Stimulated activated CD8-positive, alpha-beta memory T cell treated with anti-CD3 and anti-CD28 coated beads, Interleukin-15, amount 100 ng/mL, for 4 hours (primary cell): ENCODE data around the gene MMS22L.

ENCODE experiments used
- DNase-seq, 2 donors: peaks; one replicate each; pipeline ENCODE4 v3.0.0-alpha.2; 2020; ENCODE audit warnings: low read depth in 2 of 2

MMS22L gene, protein sequence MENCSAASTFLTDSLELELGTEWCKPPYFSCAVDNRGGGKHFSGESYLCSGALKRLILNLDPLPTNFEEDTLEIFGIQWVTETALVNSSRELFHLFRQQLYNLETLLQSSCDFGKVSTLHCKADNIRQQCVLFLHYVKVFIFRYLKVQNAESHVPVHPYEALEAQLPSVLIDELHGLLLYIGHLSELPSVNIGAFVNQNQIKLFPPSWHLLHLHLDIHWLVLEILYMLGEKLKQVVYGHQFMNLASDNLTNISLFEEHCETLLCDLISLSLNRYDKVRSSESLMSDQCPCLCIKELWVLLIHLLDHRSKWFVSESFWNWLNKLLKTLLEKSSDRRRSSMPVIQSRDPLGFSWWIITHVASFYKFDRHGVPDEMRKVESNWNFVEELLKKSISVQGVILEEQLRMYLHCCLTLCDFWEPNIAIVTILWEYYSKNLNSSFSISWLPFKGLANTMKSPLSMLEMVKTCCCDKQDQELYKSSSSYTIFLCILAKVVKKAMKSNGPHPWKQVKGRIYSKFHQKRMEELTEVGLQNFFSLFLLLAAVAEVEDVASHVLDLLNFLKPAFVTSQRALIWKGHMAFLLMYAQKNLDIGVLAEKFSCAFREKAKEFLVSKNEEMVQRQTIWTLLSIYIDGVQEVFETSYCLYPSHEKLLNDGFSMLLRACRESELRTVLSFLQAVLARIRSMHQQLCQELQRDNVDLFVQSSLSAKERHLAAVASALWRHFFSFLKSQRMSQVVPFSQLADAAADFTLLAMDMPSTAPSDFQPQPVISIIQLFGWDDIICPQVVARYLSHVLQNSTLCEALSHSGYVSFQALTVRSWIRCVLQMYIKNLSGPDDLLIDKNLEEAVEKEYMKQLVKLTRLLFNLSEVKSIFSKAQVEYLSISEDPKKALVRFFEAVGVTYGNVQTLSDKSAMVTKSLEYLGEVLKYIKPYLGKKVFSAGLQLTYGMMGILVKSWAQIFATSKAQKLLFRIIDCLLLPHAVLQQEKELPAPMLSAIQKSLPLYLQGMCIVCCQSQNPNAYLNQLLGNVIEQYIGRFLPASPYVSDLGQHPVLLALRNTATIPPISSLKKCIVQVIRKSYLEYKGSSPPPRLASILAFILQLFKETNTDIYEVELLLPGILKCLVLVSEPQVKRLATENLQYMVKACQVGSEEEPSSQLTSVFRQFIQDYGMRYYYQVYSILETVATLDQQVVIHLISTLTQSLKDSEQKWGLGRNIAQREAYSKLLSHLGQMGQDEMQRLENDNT

DNA sequence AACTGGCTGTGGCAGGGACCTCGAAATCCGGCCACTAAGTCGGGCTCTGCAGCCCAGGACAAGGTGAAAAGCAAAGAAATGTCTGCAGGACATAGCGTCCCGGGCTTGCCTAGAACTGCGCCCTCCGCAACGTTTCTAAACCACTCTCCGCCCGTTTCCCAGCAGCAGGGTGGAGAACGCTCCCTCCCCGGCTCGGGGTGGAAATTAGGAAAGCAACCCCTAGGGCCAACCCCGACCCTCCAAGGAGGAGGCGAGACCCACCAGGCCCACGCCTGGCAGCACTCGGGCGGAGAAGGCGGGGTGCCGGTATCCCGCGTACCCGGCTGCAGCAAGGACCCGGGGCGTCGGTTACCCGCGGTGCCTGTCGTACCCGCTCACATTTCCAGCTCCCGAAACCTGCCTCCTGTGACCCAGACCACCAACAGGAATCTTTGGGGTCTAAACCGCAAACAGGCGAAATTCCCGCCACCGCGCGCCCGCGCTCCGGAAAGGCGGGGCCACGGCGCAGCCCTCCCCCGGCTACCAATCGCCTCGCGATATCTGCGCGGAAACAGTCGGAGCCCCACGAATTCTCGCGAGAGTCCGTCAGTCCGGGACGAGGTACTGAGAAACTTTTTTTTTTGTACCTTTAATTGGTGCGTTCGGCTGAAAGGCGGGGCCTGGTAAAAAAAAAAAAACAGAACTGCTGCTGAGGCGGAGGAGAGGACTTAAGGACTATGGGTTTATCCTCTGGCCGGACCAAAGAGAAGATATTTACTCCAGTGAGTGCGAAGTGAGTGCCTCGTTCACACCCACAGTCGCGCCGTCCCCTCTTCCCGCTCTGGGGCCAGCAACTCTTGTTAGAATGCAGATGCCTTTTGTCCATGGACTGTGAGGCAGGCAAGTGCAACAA lies at the start of gene MMS22L:
MMS22L (minus strand) TSS at position 491 of the 892 bp plus-strand sequence. CDS start 739 bp downstream, outside the sequence.
- DNase-seq, result peak; percentile 77 to 87

DNA sequence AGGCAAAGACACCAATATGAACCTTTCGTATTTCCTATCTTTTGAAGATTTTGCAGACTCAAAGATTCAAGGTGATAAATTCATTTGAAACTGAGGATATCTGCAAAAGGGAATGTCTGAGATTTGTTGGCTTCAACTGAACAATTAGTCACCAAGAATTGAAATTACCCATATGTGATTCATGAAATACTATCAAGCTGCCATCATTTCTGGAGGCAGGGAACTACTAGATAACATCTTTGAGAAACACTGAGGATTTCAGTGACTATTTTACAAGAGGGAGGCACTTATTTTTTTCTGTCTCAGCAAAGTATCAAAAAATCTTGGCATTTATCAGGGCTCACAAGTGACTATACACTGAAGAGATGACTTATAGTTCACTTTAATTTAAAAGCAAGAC lies 39.8 kb upstream of the MMS22L start:
- no peak for DNase-seq

DNA sequence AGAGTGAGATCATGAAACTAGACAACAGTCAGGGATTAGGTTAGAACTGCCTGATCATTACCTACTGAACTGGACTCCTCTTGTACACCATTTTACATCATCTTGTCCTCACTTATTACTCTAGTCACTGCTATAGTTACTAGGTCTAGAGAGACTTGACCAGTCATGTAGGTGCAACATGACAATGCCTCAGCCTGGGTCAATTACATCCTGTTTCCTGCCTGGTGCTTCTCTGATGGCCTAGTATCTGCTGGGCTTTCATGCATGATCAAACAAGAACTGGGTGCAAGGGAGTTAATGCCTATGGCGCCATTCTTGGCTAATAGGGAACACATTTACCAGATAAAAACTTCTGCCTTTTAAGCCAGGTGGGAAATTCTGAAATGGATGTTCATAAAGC lies 39.2 kb upstream of the MMS22L start:
- DNase-seq, result no peak

DNA sequence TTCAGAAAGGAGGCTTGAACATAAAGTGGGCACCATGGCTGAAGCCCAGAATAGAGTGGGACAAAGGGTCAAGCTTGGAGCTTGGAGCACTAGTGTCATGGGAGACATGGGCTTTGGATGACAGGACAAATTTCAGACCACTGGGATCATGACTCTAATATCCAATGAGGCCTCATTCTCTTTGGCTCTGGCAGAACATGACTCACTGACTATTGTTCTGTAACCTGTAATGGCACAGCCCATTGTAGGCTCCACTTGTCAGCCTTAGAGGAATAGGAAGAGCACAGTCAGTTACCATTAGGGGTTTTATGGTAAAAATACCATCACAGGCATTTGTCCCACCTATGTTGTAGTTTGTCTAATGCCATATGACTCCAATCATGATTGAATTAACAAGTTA lies 34.0 kb upstream of the MMS22L start:
- no peak for DNase-seq

DNA sequence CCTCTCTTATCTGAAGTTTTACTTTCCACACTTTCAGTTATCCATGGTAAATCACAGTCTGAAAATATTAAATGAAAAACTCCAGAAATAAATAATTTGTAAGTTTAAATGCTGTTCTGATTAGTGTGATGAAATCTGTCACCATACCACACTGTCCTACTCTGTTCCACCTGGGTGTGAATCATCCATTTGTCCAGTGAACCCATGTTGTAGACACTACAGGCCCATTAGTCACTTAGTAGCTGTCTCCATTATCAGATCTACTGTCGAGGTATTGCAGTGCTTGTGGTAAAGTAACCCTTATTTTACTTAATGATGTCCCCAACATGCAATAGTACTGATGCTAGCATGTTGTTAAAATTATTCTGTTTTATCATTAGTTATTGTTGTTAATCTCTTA lies 29.2 kb upstream of the MMS22L start:
- no peak for DNase-seq

DNA sequence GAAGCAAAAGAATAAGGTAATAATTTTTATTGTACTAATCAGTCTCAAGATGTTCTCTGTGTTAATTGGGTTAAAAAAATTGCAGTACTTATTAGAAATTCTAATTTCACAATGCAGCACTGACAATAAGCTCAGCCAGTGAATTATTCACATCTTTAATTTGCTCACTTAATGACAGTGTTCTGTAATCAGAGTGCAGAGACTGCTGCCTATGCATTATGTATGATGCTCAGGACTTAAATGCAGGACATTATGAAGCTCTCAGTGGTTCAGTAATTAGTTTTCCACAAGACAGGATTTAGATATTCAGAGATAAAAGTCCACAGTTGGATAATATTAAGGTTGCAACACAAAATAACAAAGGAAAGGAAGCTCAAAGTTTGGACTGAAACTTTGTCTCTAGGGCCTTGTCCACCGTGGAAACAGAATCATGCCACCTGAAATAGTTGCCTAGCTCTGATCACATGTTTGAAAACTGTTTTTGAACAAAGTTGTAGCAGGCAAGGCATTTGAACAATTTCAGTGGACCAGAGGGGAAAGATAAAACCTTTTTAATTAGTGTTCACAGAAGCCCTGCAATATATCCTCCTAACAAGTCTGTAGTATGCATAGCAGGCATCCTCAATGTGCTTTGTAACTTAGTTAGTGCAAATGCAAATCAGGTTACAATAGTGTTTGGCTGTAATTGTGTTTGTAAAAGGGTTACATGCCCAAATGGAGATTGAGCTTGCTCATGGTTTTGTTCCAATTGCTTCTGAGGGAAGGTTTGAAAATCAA lies 23.7 kb upstream of the MMS22L start:
- DNase-seq, result no peak

DNA sequence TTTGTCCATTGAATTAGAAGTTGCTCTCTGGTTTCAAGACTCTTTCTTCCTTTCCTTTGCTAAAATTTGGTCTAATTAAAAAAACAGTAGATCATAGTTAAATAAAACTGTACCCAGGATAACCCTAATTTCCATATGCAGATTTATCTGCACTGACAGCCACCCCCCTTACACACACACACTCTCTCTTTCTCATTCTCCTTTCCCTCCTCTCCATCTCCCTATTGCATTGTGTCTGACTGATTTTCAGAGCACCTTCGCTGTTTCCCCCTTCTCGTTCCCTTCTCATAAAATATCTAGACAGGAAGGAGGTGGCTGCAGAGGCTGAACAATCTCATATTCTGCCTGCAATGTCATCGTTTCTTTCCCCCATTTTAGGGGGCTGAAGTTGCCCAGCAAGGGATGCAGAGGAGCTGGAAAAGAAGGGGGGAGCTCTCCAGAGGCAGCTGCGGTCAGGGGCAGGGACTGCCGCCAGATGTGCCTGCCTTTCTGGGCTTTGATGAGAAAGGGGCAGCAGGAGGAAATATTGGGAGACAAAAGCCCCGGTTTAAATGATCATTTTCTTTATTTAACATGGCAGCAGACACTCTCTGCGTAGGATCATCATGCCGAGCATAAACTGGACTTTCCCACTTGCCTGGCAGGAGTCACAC lies 22.5 kb upstream of the MMS22L start:
- DNase-seq, result no peak

DNA sequence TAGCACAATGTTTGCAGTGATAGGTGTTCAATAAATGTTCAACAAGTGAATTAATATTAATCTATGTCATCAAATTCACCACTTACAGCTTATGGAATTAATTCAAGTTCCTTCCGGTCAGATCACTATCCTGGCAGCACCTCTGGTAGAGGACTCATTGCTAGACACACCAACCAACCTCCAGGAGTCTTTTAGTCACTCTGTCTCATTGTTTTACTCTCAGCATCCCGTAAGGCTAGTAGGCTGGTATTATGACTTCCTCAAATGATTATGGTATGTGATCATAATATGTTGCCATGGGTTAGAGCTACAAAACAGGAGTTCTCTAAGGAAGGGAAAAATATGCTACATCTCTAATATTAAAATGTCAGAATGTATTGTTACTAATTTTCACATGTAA lies 21.7 kb upstream of the MMS22L start:
- no peak for DNase-seq

DNA sequence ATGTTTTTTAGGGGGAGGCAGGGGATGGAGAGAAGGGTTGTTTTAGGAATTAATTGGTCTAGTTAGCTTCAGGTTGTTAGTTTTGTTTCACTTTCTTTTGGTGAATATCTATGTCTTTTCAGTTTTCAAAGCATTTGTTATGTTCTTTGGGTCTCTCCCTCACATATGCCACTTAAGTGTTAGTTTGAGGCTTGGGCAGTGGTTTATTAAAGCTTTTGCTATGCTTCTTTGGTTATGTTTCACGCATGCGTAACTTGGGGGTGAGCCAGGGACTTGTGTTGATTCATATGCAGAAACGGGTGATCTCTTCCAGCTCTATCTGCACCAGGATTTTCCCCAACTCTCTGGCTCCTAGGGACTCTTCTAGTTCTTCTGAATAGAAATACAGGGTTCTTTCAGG lies 11.4 kb upstream of the MMS22L start:
- DNase-seq, result no peak

DNA sequence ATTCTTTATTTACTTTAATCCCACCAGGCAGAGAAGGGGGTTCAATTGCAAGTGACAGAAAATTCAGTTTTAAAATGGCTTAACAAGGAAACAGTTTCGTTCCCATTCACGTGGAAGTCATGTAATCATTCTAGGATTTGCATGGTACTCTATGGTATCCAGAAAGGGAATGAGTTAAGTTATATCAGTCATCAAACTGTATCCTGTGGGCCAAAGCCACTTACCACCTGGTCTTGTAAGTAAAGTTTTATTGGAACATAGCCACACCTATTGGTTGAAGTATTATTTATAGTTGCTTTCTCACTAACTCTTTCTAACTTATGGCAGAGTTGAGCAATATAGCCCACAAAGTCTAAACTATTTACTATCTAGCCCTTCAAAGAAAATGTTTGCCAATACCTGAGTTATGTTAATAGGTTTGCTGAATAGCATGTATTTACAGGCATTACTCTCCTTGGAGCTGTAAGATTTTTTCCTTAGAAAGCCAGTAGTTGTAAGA lies 10.2 kb upstream of the MMS22L start:
- no peak for DNase-seq

DNA sequence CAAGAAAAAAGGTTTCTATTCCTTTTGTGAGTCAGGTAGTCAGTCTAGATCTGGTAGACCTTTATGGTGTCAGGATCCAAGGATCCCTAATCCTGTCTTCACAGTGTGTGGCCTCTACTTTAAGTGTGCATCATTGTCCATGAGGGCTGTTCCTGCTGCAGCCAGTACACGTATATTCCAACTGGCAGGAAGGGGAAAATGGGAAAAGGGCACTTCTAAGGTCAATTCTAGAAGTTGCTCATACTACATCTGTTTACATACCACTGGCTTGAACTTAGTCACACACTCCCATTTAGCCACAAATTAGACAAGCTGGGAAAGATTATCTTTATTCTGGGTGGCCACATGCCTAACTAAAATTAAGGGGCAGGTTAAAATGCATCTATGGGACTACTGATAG lies 9.7 kb upstream of the MMS22L start:
- DNase-seq, result no peak

DNA sequence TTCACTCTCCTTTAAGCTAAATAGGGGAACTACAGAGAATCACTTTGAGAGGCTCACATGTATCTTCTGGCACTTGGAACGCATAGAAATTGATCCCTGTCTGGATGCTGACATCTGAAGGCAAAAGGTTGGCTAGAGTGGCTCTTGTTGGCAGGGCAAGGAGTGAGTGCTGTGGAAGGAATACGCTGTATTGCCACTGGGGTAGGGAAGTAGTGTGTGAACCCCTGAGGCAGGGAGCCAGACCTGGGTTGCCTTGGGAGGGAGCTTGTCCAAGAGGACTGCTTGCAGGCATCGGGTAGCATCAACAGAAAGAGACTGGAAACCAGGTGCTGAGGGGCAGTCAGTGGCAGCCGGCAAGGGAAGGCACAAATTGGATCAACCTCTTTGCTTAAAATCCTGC lies 8.9 kb upstream of the MMS22L start:
- no peak for DNase-seq

DNA sequence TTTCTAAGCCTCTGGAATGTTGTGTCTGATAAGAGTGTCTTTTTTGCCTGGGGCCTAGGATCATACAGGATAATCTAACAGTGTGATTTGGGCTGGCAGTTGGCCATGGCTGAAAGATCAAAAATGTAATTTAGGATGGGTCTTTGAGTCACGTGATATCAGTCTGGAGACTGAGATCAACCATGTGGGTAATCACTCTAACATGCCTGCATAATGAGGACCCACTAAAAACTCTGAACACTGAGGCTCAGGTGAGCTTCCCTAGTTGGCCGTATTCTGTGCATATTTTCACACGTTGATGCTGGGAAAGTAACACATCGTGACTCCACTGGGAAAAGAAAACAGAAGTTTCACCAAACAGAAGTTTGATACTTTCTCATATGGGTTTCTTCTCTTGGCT lies 6.3 kb upstream of the MMS22L start:
- no peak for DNase-seq

DNA sequence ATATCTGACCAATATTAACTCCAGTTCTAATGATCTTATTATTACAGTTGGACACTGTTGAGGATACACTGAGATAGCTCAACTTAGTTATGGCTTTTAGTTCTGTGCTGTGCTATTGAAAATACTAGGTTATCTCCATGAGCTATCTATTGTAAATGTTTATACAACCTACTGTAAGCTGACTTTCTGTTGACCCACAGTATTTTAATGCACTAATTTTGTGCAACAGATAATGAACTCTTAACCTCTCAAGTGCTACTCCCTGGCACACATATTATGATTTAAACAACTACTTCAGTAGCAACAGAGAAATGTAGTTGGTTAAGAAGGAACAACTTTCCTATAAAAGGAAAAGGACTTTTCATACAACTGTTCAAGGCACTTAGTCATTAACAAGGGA lies 5.2 kb upstream of the MMS22L start:
- DNase-seq, result no peak

DNA sequence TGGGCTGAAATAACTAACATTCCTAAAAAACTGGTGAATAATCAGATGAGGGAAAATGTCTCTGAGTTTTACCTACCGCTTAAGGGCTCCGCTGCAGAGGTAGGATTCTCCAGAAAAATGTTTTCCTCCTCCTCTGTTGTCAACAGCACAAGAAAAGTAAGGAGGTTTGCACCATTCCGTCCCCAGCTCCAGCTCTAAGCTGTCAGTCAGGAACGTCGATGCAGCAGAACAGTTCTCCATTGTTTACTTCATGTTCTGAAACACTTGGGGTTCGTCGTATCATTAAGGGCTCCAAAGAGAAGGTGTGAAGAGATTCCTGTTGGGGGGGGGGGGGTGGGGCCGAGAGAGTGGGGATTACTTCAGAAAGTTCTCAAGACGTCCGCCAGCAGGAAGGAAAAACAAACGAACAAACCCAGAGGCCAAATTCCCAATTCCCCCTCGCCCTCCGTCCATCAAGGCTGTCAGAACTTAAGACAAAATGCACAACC lies 734 bp downstream of the MMS22L start:
- DNase-seq, result no peak

DNA sequence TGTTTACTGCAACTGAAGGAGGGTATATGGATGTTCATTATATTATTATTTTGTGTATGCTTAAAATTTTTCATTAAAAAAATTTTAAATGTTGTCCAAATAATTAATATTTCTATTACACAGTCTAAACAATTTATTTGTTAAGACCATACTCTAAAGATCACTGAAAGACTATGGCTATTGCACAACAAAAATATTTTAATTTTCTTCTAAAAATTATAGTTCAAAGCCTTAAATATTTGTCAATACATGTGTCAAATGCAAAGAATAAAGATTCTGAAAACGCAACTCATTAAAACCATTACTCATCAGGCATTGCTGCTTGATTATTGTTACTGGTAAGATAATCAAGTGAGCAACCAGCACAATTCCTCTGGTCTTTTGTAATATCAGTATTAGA lies 2.2 kb downstream of the MMS22L start:
- no peak for DNase-seq

DNA sequence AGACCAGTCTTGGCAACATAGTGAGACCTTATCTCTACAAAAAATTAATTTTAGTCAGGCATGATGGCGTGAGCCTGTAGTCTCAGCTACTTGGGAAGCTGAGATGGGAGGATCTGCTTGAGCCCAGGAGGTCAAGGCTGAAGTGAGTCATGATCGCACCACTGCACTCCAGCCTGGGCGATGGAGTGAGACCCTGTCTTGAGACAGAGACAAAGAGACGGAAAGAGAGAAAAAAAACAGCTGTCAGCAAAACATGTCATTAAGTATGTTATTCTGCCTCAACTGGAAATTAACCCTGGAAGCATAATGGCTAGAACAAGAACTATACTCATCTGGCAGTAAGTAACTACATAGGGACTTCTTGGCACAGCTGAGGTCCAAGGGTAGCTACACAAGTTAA lies 7.2 kb downstream of the MMS22L start:
- no peak for DNase-seq

DNA sequence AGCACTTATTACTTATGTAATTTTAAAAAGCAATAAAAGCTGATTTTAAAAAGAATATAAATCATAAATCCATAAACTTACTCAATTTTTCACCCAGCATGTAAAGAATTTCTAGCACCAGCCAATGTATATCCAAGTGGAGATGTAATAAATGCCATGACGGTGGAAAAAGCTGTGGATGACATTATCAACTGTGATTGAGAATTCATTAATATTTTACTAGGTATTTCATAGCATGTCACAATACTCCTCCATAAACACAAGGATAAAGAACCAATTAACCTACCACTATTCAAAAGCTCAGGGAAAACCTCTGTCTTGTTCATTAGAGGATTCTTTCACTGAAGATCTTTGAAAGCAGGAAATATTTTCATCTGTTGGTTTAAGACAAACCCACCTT lies 13.2 kb downstream of the MMS22L start:
- no peak for DNase-seq

DNA sequence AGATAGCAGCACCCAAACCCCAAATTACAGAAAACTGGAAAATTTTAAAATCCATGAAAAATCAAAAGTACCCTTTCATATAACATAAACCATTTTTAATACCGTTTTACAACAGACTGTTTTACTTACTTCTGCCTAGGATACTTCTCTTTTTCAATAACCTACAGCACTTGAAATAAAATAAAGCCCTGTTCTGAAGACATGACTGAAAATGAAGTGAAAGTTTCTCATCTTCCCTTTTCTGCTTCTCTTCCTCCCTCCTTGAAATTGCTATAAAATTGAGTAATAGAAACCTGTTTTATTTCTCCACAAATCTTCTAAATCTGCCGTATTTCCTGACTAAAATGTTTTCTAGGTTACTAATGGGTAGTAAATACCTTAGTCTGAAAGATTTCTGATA lies 20.3 kb downstream of the MMS22L start:
- no peak for DNase-seq

DNA sequence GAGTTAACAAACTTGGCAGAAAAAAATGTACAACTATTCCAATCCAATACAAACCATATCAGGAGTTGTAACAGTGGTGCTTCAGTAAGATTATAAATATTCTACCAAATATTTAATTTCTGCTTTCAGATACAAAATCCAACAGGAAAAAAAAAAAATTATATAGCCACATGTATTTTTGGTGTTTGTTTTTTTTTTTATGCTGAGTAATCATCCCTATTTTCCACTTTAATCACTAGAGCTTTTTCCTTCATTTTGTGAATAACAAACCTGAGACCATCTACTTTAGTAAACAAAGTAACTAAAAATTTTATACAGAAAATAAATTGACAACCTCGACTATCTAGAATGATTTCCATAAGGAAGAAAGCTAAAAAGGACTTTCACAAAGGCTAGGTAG lies 36.2 kb downstream of the MMS22L start:
- DNase-seq, result no peak
